Liver (tissue), 9 donors: ENCODE results near the gene FOXD2. TPM values are rescaled to one million over a fixed set of nuclear protein-coding genes. Genes with fewer than 3 reads are reported as not detected.

ENCODE experiments used
- DNase-seq: peaks from one replicate; pipeline ENCODE4 v3.0.0-alpha.2; 2017; ENCODE audit warnings: low spot score
- H3K27ac ChIP-seq, 2 donors: one replicate each; pipeline ENCODE4 v1.7.0; 2013; ENCODE audit warnings: inconsistent platforms in 2 of 2, low read length in 2 of 2, control low read depth in 1 of 2, low read depth in 1 of 2, mild to moderate bottlenecking in 1 of 2
- H3K27me3 ChIP-seq, 4 donors: one replicate each; pipeline versions ENCODE4 v1.6.1 to v1.7.0; 2013; ENCODE audit warnings: low read length in 3 of 4, inconsistent platforms in 1 of 4, mild to moderate bottlenecking in 1 of 4, moderate library complexity in 1 of 4; ENCODE audit not compliant: control insufficient read depth in 4 of 4, insufficient read depth in 4 of 4
- H3K36me3 ChIP-seq, 4 donors: one replicate each; pipeline versions ENCODE4 v1.6.1 to v1.7.0; 2013; ENCODE audit warnings: low read length in 3 of 4, mild to moderate bottlenecking in 3 of 4, low read depth in 1 of 4, moderate library complexity in 1 of 4; ENCODE audit not compliant: control insufficient read depth in 4 of 4, insufficient read depth in 3 of 4
- H3K4me1 ChIP-seq, 4 donors: one replicate each; pipeline versions ENCODE4 v1.6.1 to v1.7.0; 2013; ENCODE audit warnings: low read length in 3 of 4, mild to moderate bottlenecking in 3 of 4, moderate library complexity in 1 of 4; ENCODE audit not compliant: control insufficient read depth in 4 of 4, insufficient read depth in 4 of 4
- H3K4me3 ChIP-seq, 3 donors: one replicate each; pipeline versions ENCODE4 v1.6.1 to v1.7.0; 2013; ENCODE audit warnings: low read length in 3 of 3, control low read depth in 1 of 3, low read depth in 1 of 3, mild to moderate bottlenecking in 1 of 3
- H3K9ac ChIP-seq, 2 donors: one replicate each; pipeline ENCODE4 v1.7.0; 2013; ENCODE audit warnings: low read length in 2 of 2, mild to moderate bottlenecking in 2 of 2, moderate library complexity in 2 of 2, control low read depth in 1 of 2, low read depth in 1 of 2
- H3K9me3 ChIP-seq, 4 donors: one replicate each; pipeline versions ENCODE4 v1.6.1 to v1.7.0; 2013; ENCODE audit warnings: low read length in 3 of 4; ENCODE audit not compliant: control insufficient read depth in 4 of 4
- ATF3 ChIP-seq: IDR thresholded peaks from 2 replicates; pipeline ENCODE4 v1.6.1; 2016; ENCODE audit warnings: antibody characterized with exemption
- EGR1 ChIP-seq, 2 donors: IDR thresholded peaks; 2 replicates each; pipeline ENCODE4 v1.6.1; 2016 to 2018; ENCODE audit warnings: antibody characterized with exemption in 2 of 2, low read depth in 2 of 2
- FOXA1 ChIP-seq: IDR thresholded peaks from 2 replicates; pipeline ENCODE4 v1.6.1; 2016; ENCODE audit warnings: antibody characterized with exemption
- FOXA2 ChIP-seq: IDR thresholded peaks from 2 replicates; pipeline ENCODE4 v1.6.1; 2016; ENCODE audit warnings: antibody characterized with exemption
- HNF4A ChIP-seq, 2 donors: conservative IDR thresholded peaks; 2 replicates each; pipeline ENCODE4 v1.6.1; 2016; ENCODE audit warnings: antibody characterized with exemption in 2 of 2, mild to moderate bottlenecking in 2 of 2
- HNF4G ChIP-seq: IDR thresholded peaks from 2 replicates; pipeline ENCODE4 v1.6.1; 2016; ENCODE audit warnings: antibody characterized with exemption
- JUND ChIP-seq, 2 donors: IDR thresholded peaks; 2 replicates each; pipeline ENCODE4 v1.6.1; 2016; ENCODE audit warnings: antibody characterized with exemption in 2 of 2
- NR2F2 ChIP-seq: IDR thresholded peaks from 2 replicates; pipeline ENCODE4 v1.6.1; 2016; ENCODE audit warnings: antibody characterized with exemption
- RAD21 ChIP-seq, 2 donors: IDR thresholded peaks; 2 replicates each; pipeline ENCODE4 v1.6.1; 2016; ENCODE audit warnings: antibody characterized with exemption in 2 of 2, mild to moderate bottlenecking in 2 of 2
- REST ChIP-seq: IDR thresholded peaks from 2 replicates; pipeline ENCODE4 v1.6.1; 2016; ENCODE audit warnings: antibody characterized with exemption, mild to moderate bottlenecking
- RXRA ChIP-seq, 2 donors: IDR thresholded peaks; 2 replicates each; pipeline ENCODE4 v1.6.1; 2017 to 2018; ENCODE audit warnings: antibody characterized with exemption in 2 of 2, mild to moderate bottlenecking in 1 of 2
- SP1 ChIP-seq: IDR thresholded peaks from 2 replicates; pipeline ENCODE4 v1.6.1; 2018; ENCODE audit warnings: antibody characterized with exemption, mild to moderate bottlenecking
- TAF1 ChIP-seq: conservative IDR thresholded peaks from 2 replicates; pipeline ENCODE4 v1.6.1; 2016; ENCODE audit warnings: antibody characterized with exemption, mild to moderate bottlenecking
- YY1 ChIP-seq: IDR thresholded peaks from 2 replicates; pipeline ENCODE4 v1.6.1; 2016; ENCODE audit warnings: antibody characterized with exemption, mild to moderate bottlenecking
- WGBS: extraction: QIAGEN DNeasy Blood & Tissue Kit; methylation state at CpG from one replicate; pipeline ENCODE4 v1.1.7; 2013; 5-methylcytosine and 5-hydroxymethylcytosine counted together
- polyA plus RNA-seq, 2 donors: library from polyadenylated mRNA; stranded (reverse) in 1 of 2; unstranded in 1 of 2; fragments of 200-250 nt in 1 of 2; fragments of >200 nt in 1 of 2; fragmentation: Nextera tagmentation in 1 of 2; extraction: Ambion mirVana in 1 of 2; gene quantifications; one replicate each; pipeline versions ENCODE4 v1.2.1 to v1.2.3, GENCODE V29; 2013 to 2015
- total RNA-seq, 2 donors: library from RNA; depleted of rRNA; stranded (reverse); fragments of >200 nt; gene quantifications; one replicate each; pipeline ENCODE4 v1.2.3, GENCODE V29; 2014
- TF ChIP-seq, protein P1 (sequence below): fragments of 150-350 bp; IDR thresholded peaks from 2 replicates; pipeline ENCODE4 v1.5.1; 2017; ENCODE audit warnings: improper control_type of control experiment, low read depth, low read length; ENCODE audit not compliant: missing input control
- TF ChIP-seq, protein P2 (sequence below): IDR thresholded peaks from 2 replicates; pipeline ENCODE4 v1.6.1; 2016; ENCODE audit warnings: antibody characterized with exemption
- donor health status: healthy.
- donor health status: healthy.
- donor health status: healthy.
- donor health status: healthy.
- donor health status: healthy.

Gene FOXD2
- total and polyA plus RNA-seq, 4 donors: 0.05 to 0.17 (median 0.08) TPM; not detected in 1

DNA sequence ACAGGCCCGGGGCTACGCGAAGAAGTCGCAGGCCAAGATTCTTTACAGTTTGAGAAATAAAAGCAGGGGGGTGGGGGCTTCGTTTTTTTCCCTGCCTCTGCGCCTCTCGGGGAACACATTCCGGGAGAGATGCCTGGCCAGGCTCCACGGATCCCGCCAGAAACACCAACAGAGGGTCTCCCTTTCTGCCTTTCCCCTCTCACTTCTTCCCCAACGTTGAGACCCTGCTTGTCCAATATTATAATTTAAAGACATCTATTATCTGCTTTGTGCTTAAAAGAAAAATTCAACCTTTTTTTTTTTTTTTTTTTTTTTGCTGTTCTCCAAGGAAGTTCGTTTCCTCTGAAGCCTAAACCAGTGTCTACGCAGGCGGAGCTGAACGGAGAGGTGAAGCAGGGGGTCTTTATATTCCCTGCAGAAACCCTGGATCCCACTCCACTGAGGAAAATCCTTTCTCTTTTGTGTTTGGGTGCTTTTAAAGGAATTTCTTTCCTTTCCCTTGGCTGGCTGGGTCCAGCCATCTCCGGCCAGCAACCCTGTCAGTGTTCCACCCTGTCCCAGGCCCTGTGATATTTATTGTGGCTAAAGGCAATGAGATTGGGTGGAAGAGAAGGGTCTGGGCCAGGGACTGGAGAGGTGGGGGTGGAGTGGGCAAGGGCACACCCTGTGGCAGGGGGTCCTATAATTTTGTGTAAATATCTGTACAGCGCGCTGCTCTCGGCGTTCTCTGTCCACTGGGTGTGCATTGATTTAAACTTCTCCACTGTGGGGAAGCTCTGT, 2.2 kb downstream of the FOXD2 start:
- peaks cover 5 to 26% (median 16%) of the 10 kb centered on the region in 4 donors for H3K4me1 ChIP-seq

GRCh38 chr1:47440599-47441081, 2.8 kb downstream of the FOXD2 start:
- Histone ChIP-seq H3K27me3 (peaks cover 0 to 24% (median 12%) of the 10 kb centered on the region in 4 donors), H3K27ac (no peak overlapping the region), H3K4me1 (peaks cover 5 to 27% (median 16%) of the 10 kb centered on the region in 4 donors), H3K9me3 (peaks cover 0 to 11% (median 1%) of the 10 kb centered on the region in 4 donors), H3K36me3 (no peaks in the 10 kb centered on the region), H3K9ac (no peak overlapping the region), H3K4me3 (no peak overlapping the region)
- TF ChIP-seq JUND (IDR thresholded peaks at IDR 0.05): no peak
- DNase-seq: no peak
- WGBS: 62% methylated on average over 5 of the region's 5 CpGs

More for the DNA sequence above, 2.2 kb downstream of the FOXD2 start:
- TF ChIP-seq RXRA (IDR thresholded peaks at IDR 0.05): no peak
- no peak for TF ChIP-seq NR2F2
- TF ChIP-seq FOXA1: no peak
- TF ChIP-seq TAF1: no peak
- TF ChIP-seq, protein P1, sequence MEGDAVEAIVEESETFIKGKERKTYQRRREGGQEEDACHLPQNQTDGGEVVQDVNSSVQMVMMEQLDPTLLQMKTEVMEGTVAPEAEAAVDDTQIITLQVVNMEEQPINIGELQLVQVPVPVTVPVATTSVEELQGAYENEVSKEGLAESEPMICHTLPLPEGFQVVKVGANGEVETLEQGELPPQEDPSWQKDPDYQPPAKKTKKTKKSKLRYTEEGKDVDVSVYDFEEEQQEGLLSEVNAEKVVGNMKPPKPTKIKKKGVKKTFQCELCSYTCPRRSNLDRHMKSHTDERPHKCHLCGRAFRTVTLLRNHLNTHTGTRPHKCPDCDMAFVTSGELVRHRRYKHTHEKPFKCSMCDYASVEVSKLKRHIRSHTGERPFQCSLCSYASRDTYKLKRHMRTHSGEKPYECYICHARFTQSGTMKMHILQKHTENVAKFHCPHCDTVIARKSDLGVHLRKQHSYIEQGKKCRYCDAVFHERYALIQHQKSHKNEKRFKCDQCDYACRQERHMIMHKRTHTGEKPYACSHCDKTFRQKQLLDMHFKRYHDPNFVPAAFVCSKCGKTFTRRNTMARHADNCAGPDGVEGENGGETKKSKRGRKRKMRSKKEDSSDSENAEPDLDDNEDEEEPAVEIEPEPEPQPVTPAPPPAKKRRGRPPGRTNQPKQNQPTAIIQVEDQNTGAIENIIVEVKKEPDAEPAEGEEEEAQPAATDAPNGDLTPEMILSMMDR: no peak
- TF ChIP-seq HNF4A (conservative IDR thresholded peaks at IDR 0.05): no peak
- TF ChIP-seq EGR1 (IDR thresholded peaks at IDR 0.05; ENCODE audit: low read depth in 2 of 2): no peak
- no peak for TF ChIP-seq YY1
- no peak for TF ChIP-seq RAD21 (IDR thresholded peaks at IDR 0.05)
- TF ChIP-seq ATF3: no peak
- no peak for TF ChIP-seq FOXA2
- no peak for TF ChIP-seq SP1
- no peak for TF ChIP-seq JUND (IDR thresholded peaks at IDR 0.05)
- WGBS: 75% methylated on average over 20 of the region's 20 CpGs
- no peak overlapping the region for H3K27ac ChIP-seq
- no peaks in the 10 kb centered on the region for H3K36me3 ChIP-seq
- H3K4me3 ChIP-seq: no peak overlapping the region
- peaks cover 0 to 21% (median 8%) of the 10 kb centered on the region in 4 donors for H3K27me3 ChIP-seq
- H3K9ac ChIP-seq: no peak overlapping the region
- DNase-seq: no peak
- peaks cover 0 to 10% (median 1%) of the 10 kb centered on the region in 4 donors for H3K9me3 ChIP-seq

GRCh38 chr1:47441450-47442106, 3.7 kb downstream of the FOXD2 start:
- peaks cover 3 to 20% (median 9%) of the 10 kb centered on the region in 4 donors for H3K4me1 ChIP-seq
- no peaks in the 10 kb centered on the region for H3K36me3 ChIP-seq
- H3K9ac ChIP-seq: no peak overlapping the region
- WGBS: 88% methylated on average over 3 of the region's 3 CpGs
- peaks cover 0 to 11% (median 1%) of the 10 kb centered on the region in 4 donors for H3K9me3 ChIP-seq
- H3K27me3 ChIP-seq: peaks cover 0 to 33% (median 12%) of the 10 kb centered on the region in 4 donors
- H3K4me3 ChIP-seq: no peak overlapping the region
- no peak overlapping the region for H3K27ac ChIP-seq
- no peak for DNase-seq
- TF ChIP-seq RAD21 (IDR thresholded peaks at IDR 0.05) (no peak), EGR1 (IDR thresholded peaks at IDR 0.05; ENCODE audit: low read depth in 2 of 2) (no peak), ATF3 (no peak), REST (no peak), JUND (IDR thresholded peaks at IDR 0.05) (no peak), HNF4A (conservative IDR thresholded peaks at IDR 0.05) (no peak), HNF4G (no peak), SP1 (no peak)
- TF ChIP-seq, protein P2, sequence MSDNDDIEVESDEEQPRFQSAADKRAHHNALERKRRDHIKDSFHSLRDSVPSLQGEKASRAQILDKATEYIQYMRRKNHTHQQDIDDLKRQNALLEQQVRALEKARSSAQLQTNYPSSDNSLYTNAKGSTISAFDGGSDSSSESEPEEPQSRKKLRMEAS: no peak
- TF ChIP-seq, protein P1: no peak
